NB4 (cell line): Measurements from ENCODE around the gene SLC16A13.
"Not testable (repeated sequence)": the region's sequence is repeated elsewhere in the genome, so short reads cannot be mapped to it uniquely, and the experiment has no call there.

Source experiments
- DNase-seq: peaks from one replicate; pipeline ENCODE4 v3.0.0; 2010; ENCODE audit warnings: low read depth
- H3K4me3 ChIP-seq: one replicate; pipeline ENCODE4 v1.5.1; 2011; ENCODE audit warnings: mild to moderate bottlenecking, low read depth, low read length, moderate library complexity
- MYC ChIP-seq: IDR thresholded peaks from 2 replicates; pipeline ENCODE4 v1.6.1; 2011; ENCODE audit warnings: low read depth, low read length
- POLR2A ChIP-seq: IDR thresholded peaks from 2 replicates; pipeline ENCODE4 v1.6.1; 2011; ENCODE audit warnings: mild to moderate bottlenecking; ENCODE audit not compliant: insufficient read length; ENCODE audit errors: extremely low read depth
- TF ChIP-seq, protein P1 (sequence below): IDR thresholded peaks from one replicate; pipeline ENCODE4 v1.5.1; 2012; ENCODE audit warnings: low read depth, low read length
- TF ChIP-seq, protein P2 (sequence below): IDR thresholded peaks from 2 replicates; pipeline ENCODE4 v1.6.1; 2011; ENCODE audit warnings: low read depth, low read length

The SLC16A13 gene

DNA sequence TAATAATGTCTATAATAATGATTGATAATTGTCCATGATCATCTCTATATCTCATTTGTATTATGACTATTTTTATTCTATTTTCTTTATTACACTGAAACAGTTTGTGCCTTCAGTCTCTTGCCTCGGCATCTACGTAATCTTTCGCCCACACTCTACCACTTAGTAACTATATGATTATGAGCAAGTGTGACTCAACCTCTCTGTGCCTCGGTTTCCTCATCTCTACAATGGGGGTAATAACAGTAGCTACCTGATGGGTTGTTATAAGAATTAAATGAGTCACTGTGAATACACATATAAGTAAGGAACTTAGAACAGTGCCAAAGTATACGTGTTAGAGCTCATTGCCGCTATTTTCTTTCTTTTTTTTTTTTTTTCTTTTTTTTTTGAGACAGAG, 11.8 kb downstream of the SLC16A13 start:
- DNase-seq, result no peak
- TF ChIP-seq MYC (no peak), POLR2A (no peak)
- TF ChIP-seq, protein P1, sequence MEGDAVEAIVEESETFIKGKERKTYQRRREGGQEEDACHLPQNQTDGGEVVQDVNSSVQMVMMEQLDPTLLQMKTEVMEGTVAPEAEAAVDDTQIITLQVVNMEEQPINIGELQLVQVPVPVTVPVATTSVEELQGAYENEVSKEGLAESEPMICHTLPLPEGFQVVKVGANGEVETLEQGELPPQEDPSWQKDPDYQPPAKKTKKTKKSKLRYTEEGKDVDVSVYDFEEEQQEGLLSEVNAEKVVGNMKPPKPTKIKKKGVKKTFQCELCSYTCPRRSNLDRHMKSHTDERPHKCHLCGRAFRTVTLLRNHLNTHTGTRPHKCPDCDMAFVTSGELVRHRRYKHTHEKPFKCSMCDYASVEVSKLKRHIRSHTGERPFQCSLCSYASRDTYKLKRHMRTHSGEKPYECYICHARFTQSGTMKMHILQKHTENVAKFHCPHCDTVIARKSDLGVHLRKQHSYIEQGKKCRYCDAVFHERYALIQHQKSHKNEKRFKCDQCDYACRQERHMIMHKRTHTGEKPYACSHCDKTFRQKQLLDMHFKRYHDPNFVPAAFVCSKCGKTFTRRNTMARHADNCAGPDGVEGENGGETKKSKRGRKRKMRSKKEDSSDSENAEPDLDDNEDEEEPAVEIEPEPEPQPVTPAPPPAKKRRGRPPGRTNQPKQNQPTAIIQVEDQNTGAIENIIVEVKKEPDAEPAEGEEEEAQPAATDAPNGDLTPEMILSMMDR, result no peak
- TF ChIP-seq, protein P2, sequence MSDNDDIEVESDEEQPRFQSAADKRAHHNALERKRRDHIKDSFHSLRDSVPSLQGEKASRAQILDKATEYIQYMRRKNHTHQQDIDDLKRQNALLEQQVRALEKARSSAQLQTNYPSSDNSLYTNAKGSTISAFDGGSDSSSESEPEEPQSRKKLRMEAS, result no peak
- H3K4me3 ChIP-seq, result no peak overlapping the region

DNA sequence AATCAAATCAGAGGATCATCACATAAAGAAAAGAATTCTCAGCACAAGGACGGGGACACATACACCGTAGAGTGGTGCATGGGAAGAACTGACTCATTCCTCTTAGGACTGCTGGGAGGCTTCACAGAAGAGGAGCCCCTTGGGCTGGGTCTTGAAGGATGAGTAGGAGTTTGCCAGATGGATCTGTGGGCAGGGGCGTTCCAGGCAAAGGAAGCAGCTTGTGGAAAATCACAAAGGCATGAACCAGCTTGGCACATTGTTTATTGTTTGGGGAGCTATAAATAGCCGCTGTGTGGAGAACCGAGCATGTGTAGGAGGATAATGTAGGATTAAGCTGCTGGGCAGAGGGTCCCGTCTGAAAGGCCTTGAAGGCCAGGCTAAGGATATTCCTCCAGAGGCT, 13.2 kb downstream of the SLC16A13 start:
- H3K4me3 ChIP-seq, result no peak overlapping the region
- TF ChIP-seq, protein P1, result no peak
- TF ChIP-seq, protein P2, result no peak
- TF ChIP-seq POLR2A (no peak), MYC (no peak)
- DNase-seq, result no peak

DNA sequence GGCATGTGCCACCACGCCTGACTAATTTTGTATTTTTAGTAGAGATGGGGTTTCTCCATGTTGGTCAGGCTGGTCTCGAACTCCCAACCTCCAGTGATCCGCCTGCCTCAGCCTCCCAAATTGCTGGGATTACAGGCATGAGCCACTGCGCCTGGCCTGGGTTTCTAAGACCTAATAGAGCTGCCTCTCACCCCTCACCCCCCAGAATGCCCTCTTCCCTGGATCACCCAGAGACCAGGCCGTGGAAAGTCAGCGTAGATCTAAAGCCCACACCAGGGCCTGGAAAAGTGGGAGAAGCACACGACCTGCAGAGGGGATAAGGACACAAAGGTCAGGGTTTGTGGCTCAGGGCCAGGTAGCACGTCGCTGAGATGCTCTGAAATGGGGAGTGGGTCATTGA, 14.8 kb downstream of the SLC16A13 start:
- DNase-seq, H3K4me3 ChIP-seq: not testable (repeated sequence)

DNA sequence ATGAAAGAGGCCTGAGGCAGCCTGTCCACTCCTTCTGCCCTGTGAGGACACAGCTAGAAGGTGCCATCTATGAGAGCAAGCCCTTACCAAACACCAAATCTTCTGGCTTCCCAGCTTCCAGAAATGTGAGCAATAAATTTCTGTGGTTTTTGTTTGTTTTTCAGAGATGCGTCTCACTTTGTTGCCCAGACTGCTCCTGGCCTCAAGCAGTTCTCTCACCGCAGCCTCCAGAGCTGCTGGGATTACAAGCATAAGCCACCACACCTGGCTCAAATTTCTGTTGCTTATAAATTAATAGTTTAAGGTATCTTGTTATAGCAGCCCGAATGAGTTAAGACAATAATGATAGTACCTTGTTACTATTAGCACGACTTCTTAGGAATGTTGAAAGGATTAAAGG, 20.6 kb downstream of the SLC16A13 start:
- H3K4me3 ChIP-seq, result no peak overlapping the region
- no peak for DNase-seq
- TF ChIP-seq, protein P2, result no peak
- TF ChIP-seq MYC (no peak), POLR2A (no peak)
- TF ChIP-seq, protein P1, result no peak

DNA sequence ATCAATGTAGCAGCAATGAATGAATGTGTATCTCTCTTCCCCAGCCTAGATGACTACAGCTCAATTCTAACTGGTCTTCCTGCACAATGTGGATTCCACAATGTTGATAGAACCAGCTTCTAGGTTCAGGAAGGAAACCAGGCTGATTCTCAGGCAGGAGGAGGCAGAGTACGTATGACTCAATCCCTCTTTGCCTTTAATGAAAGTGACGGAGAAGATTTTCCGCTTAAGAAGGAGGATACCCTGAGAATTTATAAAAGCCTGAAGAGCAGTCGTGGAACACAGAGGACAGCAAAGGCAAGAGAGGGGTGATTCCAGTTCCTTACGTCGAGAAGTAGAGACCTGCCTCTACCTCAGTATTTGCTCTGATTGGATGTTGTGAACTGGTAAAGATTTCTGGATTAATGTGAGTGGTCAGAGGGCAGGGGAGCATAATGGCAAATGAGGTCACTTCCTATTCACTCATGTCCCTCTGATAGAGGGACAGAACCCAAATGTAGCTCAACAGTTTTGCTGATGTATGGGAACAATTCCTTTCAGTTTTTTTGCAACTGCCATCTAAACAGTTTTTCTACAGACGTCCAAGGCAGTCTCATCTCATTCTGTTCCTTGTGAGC, 23.1 kb downstream of the SLC16A13 start:
- no peak for DNase-seq
- TF ChIP-seq POLR2A (no peak), MYC (no peak)
- TF ChIP-seq, protein P2, result no peak
- TF ChIP-seq, protein P1, result no peak
- H3K4me3 ChIP-seq, result no peak overlapping the region

DNA sequence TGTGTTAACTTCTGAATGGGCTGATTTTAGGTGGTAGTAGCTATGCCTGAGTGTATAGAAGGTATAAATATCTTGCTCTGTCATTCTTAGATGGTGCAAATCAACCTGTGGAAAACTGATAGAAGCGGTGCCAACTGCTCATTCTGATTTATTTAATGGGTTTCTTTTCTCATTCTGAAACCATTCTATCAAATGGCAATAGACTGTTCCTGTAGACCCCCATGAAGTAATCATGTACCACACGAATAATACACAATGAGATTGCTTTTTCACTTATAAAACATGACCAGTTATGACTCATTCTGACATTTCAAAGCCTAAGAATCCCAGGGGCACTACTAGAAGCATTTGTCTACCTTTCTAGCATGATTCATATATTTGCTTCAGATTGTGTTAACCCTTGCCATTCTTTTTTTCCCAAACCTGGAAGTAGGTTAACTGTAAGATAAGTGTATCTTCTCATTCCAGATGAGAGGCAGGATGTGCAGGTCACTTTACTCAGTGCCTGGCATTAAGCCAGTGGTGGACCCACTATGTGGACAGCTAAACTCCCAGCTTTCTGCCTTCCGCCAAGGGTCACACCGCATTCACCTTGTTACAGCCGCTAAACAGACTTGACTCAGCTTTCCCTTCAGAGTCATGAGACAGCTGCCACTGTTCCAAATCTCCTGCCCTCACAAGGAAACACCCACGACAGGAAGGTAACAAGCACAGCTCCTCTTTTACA, 24.5 kb downstream of the SLC16A13 start:
- TF ChIP-seq, protein P2, result no peak
- TF ChIP-seq, protein P1, result no peak
- no peak for TF ChIP-seq MYC
- no peak for TF ChIP-seq POLR2A
- H3K4me3 ChIP-seq, result no peak overlapping the region
- peak; percentile 59 for DNase-seq
